Heart left ventricle (tissue), 16 donors: ENCODE data around the gene IL17REL. TPM values are rescaled to one million over a fixed set of nuclear protein-coding genes. Genes with fewer than 3 reads are reported as not detected.

ENCODE experiments used
- ATAC-seq, 4 donors: fragments of 200-7000 bp; cut with Tn5 transposase; one replicate each; pipeline ENCODE4 v1.9.1; 2020 to 2022; ENCODE audit warnings: moderate library complexity in 4 of 4, mild to moderate bottlenecking in 3 of 4, moderate number of reproducible peaks in 1 of 4
- DNase-seq, 5 donors: peaks; one replicate each; pipeline ENCODE4 v3.0.0-alpha.2; 2020
- H3K27ac ChIP-seq, 12 donors: fragments of 200-600 bp; sonication (generic) in 4 of 12; one replicate each; pipeline versions ENCODE4 v1.5.0 to v1.8.0; 2016 to 2022; ENCODE audit warnings: mild to moderate bottlenecking in 2 of 12
- H3K27me3 ChIP-seq, 9 donors: fragments of 200-600 bp; sonication (generic) in 2 of 9; one replicate each; pipeline versions ENCODE4 v1.5.1 to v1.8.0; 2016 to 2022; ENCODE audit warnings: mild to moderate bottlenecking in 3 of 9
- H3K36me3 ChIP-seq, 9 donors: fragments of 200-600 bp; sonication (generic) in 2 of 9; one replicate each; pipeline versions ENCODE4 v1.5.0 to v1.8.0; 2018 to 2022; ENCODE audit warnings: mild to moderate bottlenecking in 2 of 9
- H3K4me1 ChIP-seq, 12 donors: fragments of 200-600 bp; sonication (generic) in 4 of 12; one replicate each; pipeline versions ENCODE4 v1.5.0 to v1.8.0; 2016 to 2022; ENCODE audit warnings: mild to moderate bottlenecking in 3 of 12
- H3K4me3 ChIP-seq, 12 donors: fragments of 200-600 bp; sonication (generic) in 4 of 12; one replicate each; pipeline versions ENCODE4 v1.5.0 to v1.8.0; 2017 to 2022; ENCODE audit warnings: mild to moderate bottlenecking in 9 of 12, moderate library complexity in 4 of 12
- H3K9me3 ChIP-seq, 12 donors: fragments of 200-600 bp; sonication (generic) in 4 of 12; one replicate each; pipeline versions ENCODE4 v1.5.0 to v1.8.0; 2016 to 2022; ENCODE audit warnings: mild to moderate bottlenecking in 1 of 12
- CTCF ChIP-seq, 12 donors: fragments of 200-600 bp; sonication (generic) in 4 of 12; IDR thresholded peaks; one replicate each; pipeline versions ENCODE4 v1.5.0 to v1.8.0; 2018 to 2022; ENCODE audit warnings: antibody characterized with exemption in 12 of 12, mild to moderate bottlenecking in 5 of 12
- POLR2A ChIP-seq, 2 donors: fragments of 450-650 bp; IDR thresholded peaks; one replicate each; pipeline ENCODE4 v1.6.1; 2017; ENCODE audit warnings: antibody characterized with exemption in 2 of 2, mild to moderate bottlenecking in 2 of 2, moderate library complexity in 2 of 2
- WGBS, 4 donors: extraction: QIAGEN DNeasy Blood & Tissue Kit in 2 of 4; methylation state at CpG; one replicate each; pipeline versions ENCODE4 v1.1.5 to v1.1.7; 2013 to 2018; 5-methylcytosine and 5-hydroxymethylcytosine counted together
- intact Hi-C, 10 donors: fragments of 100-400 bp; cut with DNase I; formaldehyde crosslinking; loops; one replicate each; pipeline versions ENCODE4 v1.11.1 to v1.14.2; 2022
- polyA plus RNA-seq, 2 donors: library from polyadenylated mRNA; stranded (reverse); fragments of 200-250 nt; gene quantifications; one replicate each; pipeline ENCODE4 v1.2.3, GENCODE V29; 2013
- total RNA-seq, 9 donors: library from RNA; depleted of rRNA in 2 of 9; stranded (reverse); fragments of >200 nt in 2 of 9; fragmentation: NEBNext Ultra II Directional in 3 of 9; extraction: Animal tissue kit (Norgen Biotek cat#: 25700) in 3 of 9; gene quantifications; one replicate each; pipeline versions ENCODE4 v1.1.0 to v1.2.4, GENCODE V29; 2016 to 2023
- donor health status: ischemic (EF 13 %, LVEDD 7.1; RV severe dilation, severe dysfunction).
- donor health status: healthy with polysubstance abuse.
- donor health status: DM: no; HTN: yes; CAD: no.
- donor health status: DM: no; HTN: no; CAD: no.
- donor health status: ischemic (EF 25% LVEDD 6.9; RV normal size, moderate dysfunction).
- donor health status: ischemic (EF 25% LVEDD 5.7; RV mildly dilated, moderate dysfunction).
- donor health status: healthy.
- donor health status: DM: yes; HTN: yes; CAD: no.
- donor health status: ischemic (EF 35%, LVEDD 5.7; RV mildly dilated, moderate dysfunction).
- donor health status: nonischemic (EF 11% LVEDD 7.7; RV severe dilation, severe dysfunction).
- donor health status: DM: yes; HTN: yes; CAD: no.
- donor health status: PGD.
- donor health status: ischemic (EF 29% LVEDD 5.4; RV normal size, mild dysfunction).
- donor health status: nonischemic (EF 23%, LVEDD 6.1; RV moderate dilation, normal function).

Gene IL17REL
- total and polyA plus RNA-seq, 11 donors, result not detected

- no peak for ATAC-seq
- H3K9me3 ChIP-seq, result no peaks in the 10 kb centered on the region
- H3K4me3 ChIP-seq, result no peak overlapping the region
- intact Hi-C loops, result no loop called here
- H3K4me1 ChIP-seq, result peaks cover 0 to 16% (median 4%) of the 10 kb centered on the region in 12 donors
- WGBS, 4 donors, result 84 to 95% (median 89%) methylated on average over 4 to 20 of the region's 20 CpGs
- TF ChIP-seq CTCF (IDR thresholded peaks at IDR 0.05), result no peak
- TF ChIP-seq POLR2A (IDR thresholded peaks at IDR 0.05), result no peak
- H3K27me3 ChIP-seq, result peaks cover 25 to 62% (median 50%) of the 10 kb centered on the region in 9 donors
- peak in 1 of 5 donors; percentile 58 for DNase-seq
- peak overlapping the region in 1 of 12 donors; percentile 44 for H3K27ac ChIP-seq
- no peaks in the 10 kb centered on the region for H3K36me3 ChIP-seq
Observed at GRCh38 chr22:50016308-50016987, 3.9 kb upstream of the IL17REL start.

GRCh38 chr22:50015451-50016307, 3.1 kb upstream of the IL17REL start:
- peaks cover 27 to 70% (median 58%) of the 10 kb centered on the region in 9 donors for H3K27me3 ChIP-seq
- WGBS, 4 donors, result 7 to 47% (median 39%) methylated on average over 3 to 30 of the region's 30 CpGs
- peaks cover 0 to 17% (median 4%) of the 10 kb centered on the region in 12 donors for H3K4me1 ChIP-seq
- no peak overlapping the region for H3K27ac ChIP-seq
- DNase-seq (peak in 1 of 5 donors; percentile 55), ATAC-seq (no peak)
- no peaks in the 10 kb centered on the region for H3K36me3 ChIP-seq
- intact Hi-C loops, result no loop called here
- no peak for TF ChIP-seq CTCF (IDR thresholded peaks at IDR 0.05)
- TF ChIP-seq POLR2A (IDR thresholded peaks at IDR 0.05), result no peak
- no peak overlapping the region for H3K4me3 ChIP-seq
- no peaks in the 10 kb centered on the region for H3K9me3 ChIP-seq

GRCh38 chr22:50014655-50015401, 2.3 kb upstream of the IL17REL start:
- Histone ChIP-seq H3K9me3 (no peaks in the 10 kb centered on the region), H3K27me3 (peaks cover 34 to 79% (median 66%) of the 10 kb centered on the region in 9 donors), H3K4me1 (peaks cover 0 to 22% (median 5%) of the 10 kb centered on the region in 12 donors), H3K4me3 (peak overlapping the region in 2 of 12 donors; percentile 16 to 33), H3K27ac (no peak overlapping the region), H3K36me3 (no peaks in the 10 kb centered on the region)
- intact Hi-C loops, result no loop called here
- ATAC-seq (no peak), DNase-seq (peak in 1 of 5 donors; percentile 47)
- WGBS, 4 donors, result 2 to 4% (median 4%) methylated on average over 5 to 91 of the region's 91 CpGs
- TF ChIP-seq POLR2A (IDR thresholded peaks at IDR 0.05) (no peak), CTCF (IDR thresholded peaks at IDR 0.05) (no peak)
